Stimulated activated CD4-positive, alpha-beta T cell treated with anti-CD3 and anti-CD28 coated beads, Interleukin-15, amount 100 ng/mL, for 48 hours (primary cell): Measurements from ENCODE around the gene UQCR10.
A peak's percentile ranks its signal among the peaks of the same experiment; 100 is the strongest.

Experiments used
- DNase-seq, 2 donors: peaks; one replicate each; pipeline ENCODE4 v3.0.0-alpha.2; 2020; ENCODE audit warnings: low read depth in 2 of 2

UQCR10 gene

DNA sequence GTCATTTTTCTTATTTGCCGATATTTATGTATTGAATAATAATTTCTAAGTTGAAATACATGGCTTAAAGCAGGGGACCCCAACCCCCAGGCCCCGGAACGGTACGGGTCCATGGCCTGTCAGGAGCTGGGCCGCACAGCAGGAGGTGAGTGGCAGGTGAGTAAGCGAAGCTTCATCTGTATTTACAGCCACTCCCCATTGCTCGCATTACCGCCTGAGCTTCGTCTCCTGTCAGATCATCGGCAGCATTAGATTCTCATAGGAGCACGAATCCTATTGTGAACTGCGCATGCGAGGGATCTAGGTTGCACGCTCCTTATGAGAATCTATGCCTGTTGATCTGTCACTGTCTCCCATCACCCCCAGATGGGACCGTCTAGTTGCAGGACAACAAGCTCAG is 4.9 kb upstream of the UQCR10 start:
- no peak for DNase-seq

DNA sequence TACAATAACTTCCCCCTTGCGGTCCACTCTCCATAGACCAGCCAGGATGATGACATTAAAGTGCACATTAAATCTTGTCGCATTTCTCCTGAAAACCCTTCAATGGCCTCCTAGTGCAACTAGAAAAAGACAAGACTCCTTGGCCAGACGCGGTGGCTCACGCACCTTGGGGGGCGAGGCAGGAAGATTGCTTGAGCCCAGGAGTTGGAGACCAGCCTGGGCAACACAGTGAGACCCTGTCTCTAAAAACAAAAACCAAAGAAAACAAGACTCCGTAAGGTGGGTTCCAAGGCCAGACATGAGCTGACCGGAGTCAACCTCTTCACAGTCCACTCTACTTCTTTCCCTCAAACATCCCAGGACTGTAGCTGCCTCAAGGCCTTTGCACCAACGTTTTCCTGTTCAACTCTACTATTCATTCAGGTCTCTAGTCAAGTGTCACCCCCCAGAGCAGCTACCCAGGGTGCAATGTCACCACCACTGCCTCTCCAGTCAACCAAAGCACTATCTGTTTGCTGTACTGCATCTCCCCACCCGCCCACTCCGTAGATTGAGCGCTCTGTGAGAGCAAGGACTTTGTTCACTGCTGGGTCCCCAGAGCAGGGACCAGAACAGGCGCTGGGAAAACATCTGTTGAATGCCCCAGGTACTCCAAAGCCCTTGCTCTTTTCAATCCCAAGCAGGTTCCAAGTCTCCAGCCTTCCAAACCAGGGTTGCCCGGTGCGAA is 1.1 kb upstream of the UQCR10 start:
- DNase-seq, result peak in 1 of 2 donors; percentile 13

DNA sequence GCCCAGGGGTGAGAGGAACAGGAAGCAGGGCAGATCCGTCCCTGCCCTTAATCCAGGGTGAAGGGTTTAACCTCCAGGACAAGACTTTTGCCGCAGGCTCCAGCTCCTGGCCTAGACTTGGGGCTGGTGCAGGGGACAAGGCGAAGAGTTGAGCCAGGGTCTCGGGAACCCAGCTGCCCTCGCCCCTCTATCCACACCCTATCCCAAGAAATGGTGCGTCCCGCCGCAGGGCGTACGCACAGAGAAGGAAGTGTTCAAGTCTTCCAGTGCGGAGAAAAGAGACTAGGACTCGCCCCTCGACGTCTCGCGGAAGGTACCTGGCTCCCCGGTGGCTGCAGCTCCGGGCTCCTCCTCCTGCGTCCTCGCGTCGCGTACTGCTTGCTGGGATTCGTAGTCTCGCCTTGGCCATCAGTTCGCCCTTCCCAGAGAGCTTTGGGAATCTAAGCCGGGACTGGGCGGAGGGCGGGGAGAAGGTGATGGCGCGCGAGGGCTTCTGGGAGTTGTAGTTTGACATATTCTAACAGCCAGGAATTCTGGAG is 468 bp upstream of the UQCR10 start, which contains the start of gene ZMAT5:
Gene ZMAT5 (minus strand): TSS at position 376 of the 539 bp plus-strand sequence. CDS start 18,463 bp downstream, outside the sequence.
- DNase-seq, result peak; percentile 90

DNA sequence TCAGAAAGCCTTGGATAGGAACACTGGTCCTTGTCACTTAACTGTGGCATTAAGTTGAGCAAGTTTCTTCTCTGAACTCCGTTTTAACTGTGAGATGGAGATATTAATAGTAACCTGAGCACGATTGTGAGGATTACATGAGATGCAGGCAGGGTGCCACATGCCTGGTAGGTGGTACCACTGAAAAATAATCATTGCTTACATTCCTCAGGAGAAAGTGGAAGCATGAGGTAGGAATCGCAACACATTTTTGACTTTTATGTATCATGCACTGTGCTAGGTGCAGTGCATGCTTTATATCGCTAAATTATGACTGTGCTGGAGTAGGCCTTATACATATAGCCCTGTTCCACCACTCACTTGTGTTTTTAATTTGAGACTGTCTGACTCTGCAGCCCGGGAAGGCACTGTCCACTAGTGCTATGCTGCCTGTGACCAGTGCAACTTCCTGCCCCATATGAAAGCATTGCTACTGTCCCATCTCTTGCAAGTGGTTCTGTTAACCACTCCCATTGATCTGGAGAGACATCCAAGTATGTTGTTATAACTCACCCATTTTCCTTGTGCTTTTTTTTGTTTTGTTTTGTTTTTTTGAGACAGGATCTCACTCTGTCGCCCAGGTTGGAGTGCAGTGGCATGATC is 1.0 kb downstream of the UQCR10 start:
- DNase-seq, result no peak

DNA sequence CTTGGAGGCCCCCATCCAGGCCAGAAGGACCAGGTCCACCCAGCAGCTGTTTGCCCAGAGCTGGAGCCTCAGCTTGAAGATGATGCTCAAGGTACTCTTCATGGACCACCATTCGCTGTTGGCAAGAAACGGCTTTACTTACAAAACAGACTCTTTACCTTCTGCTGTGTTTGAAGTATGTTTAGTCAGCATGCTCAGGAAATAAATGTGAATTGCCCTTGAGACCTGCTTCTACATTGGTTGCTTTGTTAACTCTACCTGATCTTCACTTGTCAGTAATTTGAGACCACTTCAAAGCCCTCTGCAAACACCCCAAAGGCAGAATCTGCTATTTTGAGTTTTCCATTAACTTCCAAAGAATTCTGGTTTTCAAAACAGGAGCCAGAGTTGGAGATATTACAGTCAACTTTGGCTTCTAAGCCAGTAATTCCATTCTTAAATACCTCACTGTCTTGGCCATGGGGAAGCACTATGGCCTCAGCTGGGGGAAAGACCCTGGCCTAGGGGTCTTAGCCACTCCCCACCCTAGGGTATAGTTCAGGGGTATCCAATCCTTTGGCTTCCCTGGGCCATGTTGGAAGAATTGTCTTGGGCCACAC is 2.7 kb downstream of the UQCR10 start:
- no peak for DNase-seq

DNA sequence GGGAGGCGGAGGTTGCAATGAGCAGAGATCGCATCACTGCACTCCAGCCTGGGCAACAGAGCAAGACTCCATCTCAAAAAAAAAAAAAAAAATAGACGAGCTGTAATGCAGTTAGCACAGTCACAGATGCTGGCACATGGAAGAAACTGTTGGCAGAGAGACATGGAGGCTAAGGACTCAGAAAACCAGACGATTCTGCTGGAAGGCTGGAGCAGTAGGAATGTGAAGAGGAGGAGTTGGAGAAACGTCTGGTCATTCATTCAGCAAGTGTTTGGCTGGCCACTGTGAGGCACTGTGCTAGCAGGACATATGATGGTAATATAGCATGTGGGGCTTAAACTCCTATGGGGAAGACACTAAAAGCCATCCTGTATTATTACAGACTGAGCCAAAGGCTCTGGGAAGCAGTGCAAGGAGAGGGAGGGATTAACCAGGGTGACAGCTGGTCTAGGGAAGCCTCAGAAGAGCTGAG is 5.0 kb downstream of the UQCR10 start:
- DNase-seq, result no peak

DNA sequence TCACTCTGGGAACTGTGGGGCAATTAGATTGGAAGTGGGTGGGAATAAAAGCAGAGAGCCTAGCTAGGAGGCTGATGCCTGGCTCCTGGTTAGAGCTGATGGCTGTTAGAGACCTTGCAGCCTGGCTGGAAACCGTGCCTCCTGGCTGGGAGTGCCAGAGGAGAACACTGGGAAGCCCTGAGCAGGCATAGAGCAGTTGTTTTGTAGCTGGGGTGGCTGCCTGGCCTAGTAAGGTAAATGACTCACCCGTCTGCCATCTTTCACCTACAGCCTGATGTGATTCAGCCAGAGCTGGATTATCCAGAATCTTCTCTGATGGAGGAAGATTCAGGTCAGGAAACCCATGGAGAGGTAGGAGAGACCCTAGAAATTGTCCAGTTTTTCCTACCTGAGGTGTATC is 6.1 kb downstream of the UQCR10 start:
- DNase-seq, result no peak

DNA sequence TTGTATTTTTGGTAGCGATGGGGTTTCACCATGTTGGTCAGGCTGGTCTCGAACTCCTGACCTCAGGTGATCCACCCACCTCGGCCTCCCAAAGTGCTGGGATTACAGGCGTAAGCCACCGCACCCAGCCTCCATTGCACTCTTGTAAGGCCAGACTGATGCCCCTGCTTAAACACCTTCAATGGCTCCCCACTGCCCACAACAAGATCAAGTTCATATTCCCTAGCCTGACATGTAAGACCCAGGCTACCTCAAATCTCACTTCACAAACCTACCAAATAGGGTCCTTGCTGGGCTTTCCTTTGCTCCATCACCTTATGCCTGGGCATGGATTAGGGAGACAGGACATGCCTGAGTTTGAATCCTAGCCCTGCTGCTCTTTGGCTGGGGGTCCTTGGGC is 13.1 kb downstream of the UQCR10 start:
- DNase-seq, result no peak

DNA sequence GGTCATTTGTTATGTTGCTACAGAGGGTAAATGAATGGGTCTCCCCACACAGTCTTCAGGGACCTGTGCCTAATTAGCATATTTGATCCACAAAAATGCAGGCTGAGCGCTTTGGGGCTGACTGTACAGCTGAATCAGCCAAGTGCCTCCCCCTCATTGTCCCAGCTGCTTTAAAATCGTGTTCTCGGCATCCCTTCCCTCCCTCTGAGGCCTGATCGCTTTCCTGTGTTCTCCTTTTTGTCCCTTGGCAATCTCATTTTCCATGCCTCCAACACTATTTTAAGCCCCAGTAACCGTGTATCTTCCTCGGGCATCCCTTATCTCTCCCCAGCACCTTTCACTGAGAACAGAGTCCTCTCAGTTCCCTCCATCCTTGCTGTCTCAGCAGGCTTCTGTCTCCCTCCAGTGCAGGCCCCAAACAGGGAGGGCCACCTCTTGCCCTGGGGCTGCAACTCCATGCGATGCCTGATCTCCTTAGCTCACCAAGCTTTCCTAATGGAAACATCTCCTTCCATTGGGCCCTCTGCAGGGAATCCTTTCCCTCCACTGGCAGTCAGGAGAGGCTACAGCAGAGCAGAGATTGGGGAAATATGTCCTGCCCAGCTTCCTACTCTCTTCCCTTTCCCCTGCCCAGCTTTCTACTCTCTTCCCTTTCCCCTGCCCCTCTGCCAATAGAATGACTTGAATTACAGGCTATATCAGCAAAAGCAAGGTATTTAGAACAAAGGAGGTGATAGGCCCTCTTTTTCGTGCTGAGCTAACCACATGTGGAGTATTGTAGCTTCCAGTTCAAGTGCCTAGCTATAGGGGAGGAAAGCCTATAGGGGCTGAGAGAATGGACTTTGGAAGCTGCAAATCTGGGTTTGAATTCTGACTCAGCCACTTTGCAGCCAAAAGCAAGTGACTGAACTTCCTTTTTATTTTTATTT is 13.8 kb downstream of the UQCR10 start:
- no peak for DNase-seq

DNA sequence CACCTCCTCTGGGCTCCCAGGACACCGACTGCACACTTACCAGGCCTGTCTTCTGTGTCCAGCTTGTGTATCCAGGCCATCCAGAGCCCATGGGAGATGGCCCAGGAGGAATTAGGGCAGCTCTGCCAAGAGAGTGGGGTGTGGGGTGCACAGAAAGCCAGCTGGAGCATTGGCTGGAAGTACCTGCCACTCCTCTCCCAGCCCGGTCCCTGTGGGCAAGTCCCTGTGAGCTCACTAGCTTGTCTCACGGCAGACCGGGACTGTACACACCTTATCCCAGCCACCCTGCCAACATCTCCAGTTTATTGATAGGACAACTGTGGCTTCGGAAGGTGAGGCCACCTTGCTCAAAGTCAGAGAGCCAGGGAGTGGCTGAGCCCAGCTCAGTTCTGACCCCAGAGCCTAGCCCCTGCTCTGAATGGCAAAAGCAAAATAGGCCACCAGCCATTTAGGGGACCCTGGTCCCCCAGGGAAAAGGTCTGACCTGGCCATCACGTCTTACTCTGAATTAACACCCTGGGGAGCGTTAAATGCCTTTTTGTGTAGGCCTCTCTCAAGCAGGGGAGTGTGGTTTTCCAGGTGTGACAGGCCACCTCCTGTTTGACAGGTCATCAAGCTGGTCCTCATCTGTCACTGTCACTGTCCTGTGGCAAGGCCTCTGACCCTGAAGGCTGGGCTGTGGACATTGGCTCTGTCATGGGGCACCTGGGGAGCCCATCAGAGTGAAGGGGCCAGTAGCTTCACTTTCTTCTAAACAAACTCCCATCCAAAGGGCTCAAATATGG is 15.1 kb downstream of the UQCR10 start:
- DNase-seq, result no peak

DNA sequence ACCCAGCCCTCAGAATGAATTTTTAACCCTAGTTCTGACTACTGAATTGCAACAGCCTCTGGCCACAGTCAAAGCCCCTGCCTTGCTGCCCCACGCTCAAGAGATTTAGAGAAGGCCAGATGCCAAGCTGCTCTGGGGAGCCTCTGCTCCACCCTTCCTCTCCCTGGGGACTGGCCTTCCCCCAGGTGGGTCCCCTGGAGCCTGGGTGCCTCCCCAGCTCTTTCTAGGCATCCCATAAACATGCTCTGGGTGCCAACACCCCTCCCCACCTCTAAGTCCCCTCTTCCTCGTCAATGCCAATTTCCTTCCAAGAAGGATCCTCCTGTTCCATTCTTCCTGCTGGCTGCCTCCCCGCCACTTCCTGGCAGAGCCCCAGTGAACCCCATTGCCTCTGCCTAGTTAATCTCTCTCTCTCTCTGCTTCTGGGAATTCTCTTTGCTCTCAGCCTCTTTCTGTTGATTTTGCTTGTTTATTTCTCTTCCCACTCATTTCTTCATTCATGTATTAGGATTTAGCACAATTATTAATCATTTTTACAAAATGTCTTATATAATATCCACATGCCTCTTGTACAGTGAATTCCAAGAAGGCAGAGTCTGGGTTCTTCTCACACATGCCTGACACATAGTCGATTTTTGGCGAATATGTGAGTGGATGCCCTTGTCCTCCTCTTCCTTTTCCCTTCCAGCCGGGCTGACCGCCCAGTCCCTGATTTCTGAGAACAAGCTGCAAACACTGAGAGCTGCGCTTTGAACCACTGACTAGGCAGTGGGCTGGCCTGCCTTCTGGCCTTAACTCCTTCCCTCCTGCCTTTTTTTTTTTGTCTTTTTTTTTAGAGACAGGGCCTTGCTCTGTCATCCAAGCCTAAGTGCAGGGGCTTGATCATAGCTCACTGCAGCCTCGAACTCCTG is 17.5 kb downstream of the UQCR10 start:
- DNase-seq, result no peak

DNA sequence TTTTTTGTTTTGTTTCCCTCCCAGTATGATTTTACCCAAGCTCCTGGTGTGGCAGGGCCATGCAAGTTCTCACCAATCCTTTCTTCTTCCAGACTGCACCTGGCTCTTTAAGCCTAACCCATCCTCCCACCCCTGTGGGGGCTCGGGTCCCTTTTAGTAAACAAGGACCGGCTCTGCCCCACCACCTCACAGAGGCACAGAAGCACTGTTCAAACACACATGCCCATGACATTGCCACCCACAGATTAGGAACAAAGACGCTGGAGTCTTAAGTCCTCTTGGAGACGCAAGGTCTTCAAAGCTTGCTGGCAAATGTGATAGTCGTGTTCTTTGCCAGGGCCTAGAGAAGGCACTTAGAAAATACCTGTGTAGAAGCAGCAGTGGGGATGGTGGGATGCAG is 18.9 kb downstream of the UQCR10 start:
- no peak for DNase-seq

DNA sequence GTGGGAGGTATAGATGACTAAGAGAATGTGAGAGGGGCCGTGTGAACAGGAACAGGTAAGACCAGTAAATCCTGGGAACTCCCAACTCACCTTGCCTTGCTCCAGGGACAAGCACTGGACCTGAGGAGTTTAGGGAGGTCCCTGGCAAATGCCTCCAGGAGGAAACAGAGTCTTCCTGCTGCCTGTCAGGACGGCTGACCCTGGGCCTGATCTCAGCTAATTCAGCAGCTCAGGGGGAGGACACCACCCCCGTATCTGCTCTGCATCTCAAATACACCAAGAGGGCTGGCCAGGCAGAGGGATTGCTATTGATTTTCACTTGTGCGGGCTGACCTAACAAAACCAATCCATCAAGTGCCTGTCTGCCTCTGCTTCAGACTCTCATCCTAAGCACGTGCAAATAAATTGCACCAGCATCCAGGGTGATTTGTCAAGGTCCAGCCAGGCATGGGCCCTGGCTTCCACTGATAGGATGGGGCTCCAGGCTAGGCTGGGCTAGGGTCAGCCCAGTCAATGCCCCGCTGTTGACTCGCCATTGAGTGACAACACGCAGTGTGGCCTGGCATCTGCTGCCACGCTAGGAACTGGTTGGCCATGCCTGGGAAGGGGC is 20.3 kb downstream of the UQCR10 start:
- DNase-seq, result no peak

DNA sequence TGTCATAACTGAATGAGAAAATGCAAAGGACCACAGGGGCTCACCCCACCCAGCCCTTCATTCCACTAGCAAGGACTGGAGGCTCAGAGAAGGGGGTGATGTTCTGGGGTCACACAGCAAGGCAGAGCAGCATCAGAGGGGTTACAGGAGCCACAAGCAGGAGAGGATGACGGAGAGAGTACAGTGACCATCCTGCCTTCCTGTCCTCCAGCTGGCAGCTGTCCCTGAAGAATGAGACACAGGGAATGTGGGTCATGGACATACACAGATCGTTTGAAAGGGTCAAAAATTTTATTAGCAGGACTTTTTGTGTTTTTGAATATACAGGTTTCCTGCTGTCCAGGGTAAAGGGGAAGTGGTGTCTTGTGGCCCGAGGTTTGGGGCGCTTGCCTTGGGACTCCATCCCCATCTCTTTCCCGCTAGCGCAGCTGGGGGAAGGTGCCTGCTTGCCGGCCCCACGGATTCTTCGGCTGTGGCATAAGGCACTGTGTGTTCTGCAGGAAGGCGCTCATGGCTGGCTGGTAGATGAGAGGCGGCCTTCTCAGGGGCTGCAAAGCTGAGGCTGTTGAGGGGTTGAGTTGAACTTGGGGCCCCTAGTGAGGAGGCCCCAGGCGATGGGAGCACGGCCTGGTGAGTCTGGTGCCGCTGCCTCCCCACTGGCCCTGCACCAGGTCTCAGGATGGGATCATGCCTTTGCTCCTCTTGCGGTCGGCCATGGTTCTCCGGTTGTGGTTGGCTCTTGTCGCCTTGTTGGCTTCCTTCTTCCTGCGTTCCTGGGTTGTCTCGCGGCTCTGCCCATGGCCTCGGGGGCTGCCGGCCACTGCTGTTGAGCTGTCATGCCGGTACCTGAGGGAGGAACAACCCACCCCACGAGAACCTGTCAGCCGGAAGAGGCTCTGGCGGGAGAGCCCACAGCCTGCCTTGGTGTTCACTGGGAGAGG is 21.4 kb downstream of the UQCR10 start:
- DNase-seq, result no peak

DNA sequence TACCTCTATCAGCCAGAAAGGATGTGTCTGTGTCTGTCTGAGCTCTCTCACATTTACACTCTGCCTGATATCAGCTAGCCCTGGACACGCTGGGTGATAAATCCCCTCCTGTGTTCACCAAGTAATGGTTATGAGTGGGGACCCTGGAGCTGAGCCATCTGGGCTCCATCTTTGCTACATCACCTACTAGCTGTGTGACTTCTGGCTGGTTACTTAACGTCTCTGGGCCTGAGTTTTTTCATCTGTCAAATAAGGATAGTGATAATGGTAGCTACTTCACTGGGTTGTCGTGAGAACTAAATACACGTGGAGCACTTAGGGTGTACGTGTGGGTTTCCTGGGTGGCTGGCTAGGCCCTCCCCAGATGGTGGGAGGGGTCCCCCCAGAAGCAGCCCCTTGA is 22.9 kb downstream of the UQCR10 start:
- DNase-seq, result no peak

DNA sequence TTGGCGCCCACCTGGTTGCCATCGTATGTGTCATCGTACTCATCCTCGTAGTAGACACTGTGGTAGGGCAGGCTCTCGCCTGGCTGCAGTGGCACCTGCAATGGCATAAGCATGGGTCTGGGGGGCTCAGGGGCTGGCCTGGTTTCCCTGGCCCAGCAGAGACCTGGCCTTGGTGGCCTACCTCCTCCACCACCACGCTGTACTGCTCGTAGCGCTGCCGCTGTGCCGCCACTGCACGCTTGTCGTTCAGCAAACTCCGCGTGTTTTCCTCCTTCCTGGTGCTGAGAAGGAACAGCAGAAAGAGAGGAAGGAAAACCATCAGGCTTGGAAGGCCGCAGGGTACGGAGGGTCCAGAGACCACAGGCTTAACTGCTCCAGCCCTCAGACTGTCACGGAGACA is 26.2 kb downstream of the UQCR10 start:
- no peak for DNase-seq

DNA sequence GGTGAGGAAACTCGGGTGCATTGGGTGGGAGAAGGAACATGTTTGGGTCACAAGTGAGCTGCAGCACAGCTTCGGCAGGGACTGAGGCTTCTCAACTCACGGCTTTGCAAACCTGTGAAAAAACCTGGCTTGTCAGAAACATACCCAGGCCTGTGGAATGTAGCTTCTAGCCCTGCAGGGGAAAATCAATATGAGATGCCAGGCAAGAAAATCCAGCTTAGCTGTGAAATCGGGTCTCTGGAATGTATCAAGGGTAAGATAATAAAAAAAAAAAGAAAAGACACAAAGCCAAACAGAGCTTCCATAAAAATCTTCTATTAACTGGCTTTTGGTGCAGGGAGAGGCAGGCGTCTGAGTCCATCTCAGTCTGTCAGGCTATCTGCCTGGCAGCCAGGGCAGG is 28.5 kb downstream of the UQCR10 start:
- no peak for DNase-seq

DNA sequence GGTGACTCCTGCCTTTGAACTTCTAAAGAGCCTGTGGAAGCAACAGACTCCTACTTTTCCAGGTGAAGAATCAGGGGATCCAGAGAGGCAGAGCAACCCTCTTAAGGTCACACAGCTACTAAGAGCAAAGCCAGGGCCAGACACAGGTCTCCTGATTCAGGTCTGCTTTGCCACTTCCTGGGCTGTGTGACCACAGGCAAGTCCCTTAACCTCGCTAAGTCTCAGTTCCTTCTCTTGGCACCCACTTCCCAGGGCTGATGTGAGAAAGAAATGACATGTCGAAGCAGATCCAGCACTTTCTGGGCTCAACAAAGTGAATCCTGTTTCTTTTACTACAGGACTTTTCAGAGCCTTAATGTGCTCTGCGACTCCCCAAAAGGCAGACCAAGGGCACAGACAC is 30.2 kb downstream of the UQCR10 start:
- no peak for DNase-seq
